H1 (cell line): ENCODE measurements around the gene DYNC1H1. TPM values are rescaled to one million over a fixed set of nuclear protein-coding genes. Genes with fewer than 3 reads are reported as not detected.

ENCODE experiments used
- CTCF ChIA-PET: fragments of 300-600 bp; sonication (Branson Sonifier 250); formaldehyde crosslinking; loops from one replicate; lab custom pipeline; 2021; ENCODE audit not compliant: partially characterized antibody; lab: Charles Lee
- POLR2A ChIA-PET: fragments of 300-600 bp; sonication (Branson Sonifier 250); formaldehyde crosslinking; loops from one replicate; lab custom pipeline; 2021; ENCODE audit warnings: inconsistent platforms; ENCODE audit not compliant: partially characterized antibody; lab: Charles Lee
- DNase-seq, 2 experiments: peaks; one replicate each; pipeline versions ENCODE4 v3.0.0 to v3.0.0-alpha.2; 2010 to 2022; ENCODE audit warnings: low spot score in 2 of 2, low read depth in 1 of 2, mixed read lengths in 1 of 2
- FAIRE-seq: peaks from 2 replicates; lab custom pipeline; 2011; peaks lifted over from hg19 to GRCh38; lab: Jason Lieb, UNC
- H2AFZ ChIP-seq: 2 replicates; pipeline ENCODE4 v1.8.1; 2012; ENCODE audit warnings: low read length, inconsistent platforms
- H2AK5ac ChIP-seq: 2 replicates; pipeline ENCODE4 v1.6.1; 2013; ENCODE audit warnings: low read depth, low read length
- H2BK120ac ChIP-seq: replicated peaks from 2 replicates; pipeline ENCODE3; 2013; ENCODE audit warnings: low read depth, low read length, inconsistent platforms
- H2BK12ac ChIP-seq: 2 replicates; pipeline ENCODE4 v1.6.1; 2013; ENCODE audit warnings: low read depth, low read length
- H2BK15ac ChIP-seq: 2 replicates; pipeline ENCODE4 v1.6.1; 2013; ENCODE audit warnings: low read length
- H2BK20ac ChIP-seq: 2 replicates; pipeline ENCODE4 v1.6.1; 2013; ENCODE audit warnings: low read length
- H2BK5ac ChIP-seq: 2 replicates; pipeline ENCODE4 v1.6.1; 2013; ENCODE audit warnings: low read depth, low read length
- H3K14ac ChIP-seq: 2 replicates; pipeline ENCODE4 v1.6.1; 2013; ENCODE audit warnings: inconsistent platforms; ENCODE audit not compliant: insufficient read length
- H3K18ac ChIP-seq: 2 replicates; pipeline ENCODE4 v1.6.1; 2013; ENCODE audit warnings: low read length; ENCODE audit errors: extremely low read depth
- H3K23ac ChIP-seq: 2 replicates; pipeline ENCODE4 v1.6.1; 2013; ENCODE audit warnings: inconsistent platforms; ENCODE audit not compliant: insufficient read length
- H3K23me2 ChIP-seq: 2 replicates; pipeline ENCODE4 v1.6.1; 2013; ENCODE audit warnings: low read depth, low read length
- H3K27ac ChIP-seq: 2 replicates; pipeline ENCODE4 v1.6.1; 2011; ENCODE audit warnings: low read depth, low read length, inconsistent platforms
- H3K27me3 ChIP-seq, 4 experiments: replicated peaks in 1 of 4; 1 replicate in 1 of 4; 2 replicates in 3 of 4; pipeline versions ENCODE4 v1.6.1 to v1.8.1; 2011 to 2013; ENCODE audit warnings: low read length in 3 of 4, mild to moderate bottlenecking in 3 of 4, inconsistent platforms in 2 of 4, mixed read lengths in 2 of 4, moderate library complexity in 1 of 4; ENCODE audit not compliant: control insufficient read depth in 3 of 4, insufficient read depth in 3 of 4; ENCODE audit errors: extremely low read depth in 1 of 4
- H3K36me3 ChIP-seq, 4 experiments: 2 replicates each; pipeline versions ENCODE4 v1.6.1 to v1.8.1; 2011 to 2013; ENCODE audit warnings: mild to moderate bottlenecking in 4 of 4, low read length in 3 of 4, moderate library complexity in 2 of 4, control low read depth in 1 of 4, inconsistent platforms in 1 of 4; ENCODE audit not compliant: insufficient read depth in 4 of 4, control insufficient read depth in 2 of 4
- H3K4ac ChIP-seq: replicated peaks from 2 replicates; pipeline ENCODE3; 2013; ENCODE audit warnings: low read length, low read depth, mixed read lengths, inconsistent platforms; ENCODE audit not compliant: insufficient read length
- H3K4me1 ChIP-seq, 4 experiments: replicated peaks in 1 of 4; 1 replicate in 1 of 4; 2 replicates in 3 of 4; pipeline versions ENCODE4 v1.6.1 to v1.8.1; 2011 to 2013; ENCODE audit warnings: low read length in 3 of 4, inconsistent platforms in 2 of 4, mixed read lengths in 1 of 4; ENCODE audit not compliant: insufficient read depth in 4 of 4, control insufficient read depth in 3 of 4
- H3K4me2 ChIP-seq, 2 experiments: 2 replicates each; pipeline versions ENCODE4 v1.6.1 to v1.8.1; 2011 to 2013; ENCODE audit warnings: low read depth in 2 of 2, low read length in 2 of 2, control low read depth in 1 of 2, inconsistent platforms in 1 of 2, mild to moderate bottlenecking in 1 of 2; ENCODE audit not compliant: insufficient read depth in 1 of 2
- H3K4me3 ChIP-seq, 4 experiments: fragments of 200-600, 300-600 bp in 1 of 4; sonication (generic), shearing (Covaris generic), sonication (Bioruptor Twin) in 1 of 4; 2 replicates each; pipeline versions ENCODE4 v1.5.1 to v1.8.1; 2011 to 2016; ENCODE audit warnings: low read length in 4 of 4, low read depth in 3 of 4, control low read depth in 2 of 4, inconsistent platforms in 2 of 4, mild to moderate bottlenecking in 2 of 4, mixed read lengths in 1 of 4, moderate library complexity in 1 of 4; ENCODE audit not compliant: insufficient read depth in 2 of 4; ENCODE audit errors: extremely low read depth in 1 of 4
- H3K56ac ChIP-seq: replicated peaks from 2 replicates; pipeline ENCODE3; 2013; ENCODE audit warnings: low read depth, mild to moderate bottlenecking, mixed read lengths, low read length, inconsistent platforms; ENCODE audit not compliant: insufficient read length
- H3K79me1 ChIP-seq: 2 replicates; pipeline ENCODE4 v1.6.1; 2013; ENCODE audit warnings: low read depth, low read length, control low read depth
- H3K79me2 ChIP-seq, 2 experiments: 2 replicates each; pipeline versions ENCODE4 v1.6.1 to v1.8.1; 2012 to 2013; ENCODE audit warnings: low read length in 2 of 2, mild to moderate bottlenecking in 2 of 2, inconsistent platforms in 1 of 2; ENCODE audit not compliant: insufficient read depth in 2 of 2, control insufficient read depth in 1 of 2
- H3K9ac ChIP-seq, 4 experiments: replicated peaks in 1 of 4; 1 replicate in 1 of 4; 2 replicates in 3 of 4; pipeline versions ENCODE4 v1.6.1 to v1.8.1; 2011 to 2013; ENCODE audit warnings: low read depth in 3 of 4, low read length in 3 of 4, control low read depth in 2 of 4, mild to moderate bottlenecking in 2 of 4, moderate library complexity in 2 of 4, inconsistent platforms in 1 of 4; ENCODE audit errors: extremely low read depth in 1 of 4
- H3K9me3 ChIP-seq, 2 experiments: 2 replicates each; pipeline versions ENCODE4 v1.6.1 to v1.8.1; 2012 to 2013; ENCODE audit warnings: mild to moderate bottlenecking in 2 of 2, moderate library complexity in 2 of 2, control low read depth in 1 of 2, inconsistent platforms in 1 of 2, low read depth in 1 of 2, low read length in 1 of 2, mixed read lengths in 1 of 2; ENCODE audit not compliant: insufficient read depth in 2 of 2
- H4K20me1 ChIP-seq, 2 experiments: replicated peaks in 1 of 2; 2 replicates each; pipeline versions ENCODE3 to v1.8.1; 2011 to 2013; ENCODE audit warnings: inconsistent platforms in 2 of 2, low read length in 2 of 2, mild to moderate bottlenecking in 1 of 2; ENCODE audit not compliant: insufficient read depth in 2 of 2, control insufficient read depth in 1 of 2
- H4K5ac ChIP-seq: 2 replicates; pipeline ENCODE4 v1.6.1; 2013; ENCODE audit warnings: low read length, low read depth, mixed read lengths, inconsistent platforms; ENCODE audit not compliant: insufficient read length
- H4K8ac ChIP-seq: 2 replicates; pipeline ENCODE4 v1.8.0; 2013; ENCODE audit warnings: mild to moderate bottlenecking, moderate library complexity, low read length, inconsistent platforms; ENCODE audit not compliant: insufficient read depth; ENCODE audit errors: extremely low read depth
- H4K91ac ChIP-seq: replicated peaks from 2 replicates; pipeline ENCODE3; 2013; ENCODE audit warnings: low read length, mixed read lengths, inconsistent platforms; ENCODE audit not compliant: insufficient read length
- BACH1 ChIP-seq: IDR thresholded peaks from 2 replicates; pipeline ENCODE4 v1.6.1; 2012; ENCODE audit warnings: low read length, improper control_type of control experiment
- CBX5 ChIP-seq: fragments of 300-800, 300-1000 bp; sonication (generic); IDR thresholded peaks from 2 replicates; pipeline ENCODE4 v1.7.1; 2016; ENCODE audit warnings: antibody characterized with exemption, low read length, low read depth
- CHD2 ChIP-seq: IDR thresholded peaks from 2 replicates; pipeline ENCODE4 v1.6.1; 2012; ENCODE audit warnings: low read length, improper control_type of control experiment
- GTF2F1 ChIP-seq: IDR thresholded peaks from 2 replicates; pipeline ENCODE4 v1.6.1; 2012; ENCODE audit warnings: low read depth, low read length, improper control_type of control experiment, borderline replicate concordance
- KDM4A ChIP-seq: IDR thresholded peaks from one replicate; pipeline ENCODE4 v1.7.1; 2012; ENCODE audit warnings: low read depth, mild to moderate bottlenecking, moderate library complexity, low read length, inconsistent platforms; ENCODE audit not compliant: severe bottlenecking
- SUZ12 ChIP-seq: fragments of 200-600 bp; sonication (generic); IDR thresholded peaks from 2 replicates; pipeline ENCODE4 v1.6.1; 2012; ENCODE audit warnings: mild to moderate bottlenecking, inconsistent platforms, low read length, moderate library complexity, mixed read lengths
- TAF1 ChIP-seq: IDR thresholded peaks from 2 replicates; pipeline ENCODE4 v1.6.1; 2011; ENCODE audit warnings: mild to moderate bottlenecking, low read depth, low read length
- YY1 ChIP-seq: IDR thresholded peaks from 2 replicates; pipeline ENCODE4 v1.6.1; 2011; ENCODE audit warnings: low read depth, mild to moderate bottlenecking, low read length
- ZNF274 ChIP-seq: IDR thresholded peaks from 2 replicates; pipeline ENCODE4 v1.7.0; 2012; ENCODE audit warnings: low read length, borderline replicate concordance; ENCODE audit errors: extremely low read depth
- whole genome bisulfite sequencing, 2 experiments: shearing (Covaris generic) in 1 of 2; methylation state at CpG; one replicate each; pipeline versions ENCODE4 v1.1.6 to v1.1.7; 2013 to 2015; ENCODE audit warnings: low lambda C conversion rate in 2 of 2, mixed read lengths in 2 of 2, inconsistent platforms in 1 of 2, low coverage in 1 of 2, missing lambda C conversion rate in 1 of 2; ENCODE audit not compliant: insufficient replicate concordance in 2 of 2, insufficient coverage in 1 of 2, insufficient read length in 1 of 2; ENCODE audit errors: extremely low coverage in 1 of 2, missing lambda C conversion rate in 1 of 2; 5-methylcytosine and 5-hydroxymethylcytosine counted together
- polyA plus RNA-seq, 7 experiments: library from polyadenylated mRNA; depleted of rRNA in 3 of 7; stranded (reverse) in 5 of 7; unstranded in 2 of 7; fragments of >200 nt in 5 of 7; fragments of 200-250 nt in 2 of 7; gene quantifications; 1 replicate in 5 of 7; 2 replicates in 1 of 7; 4 replicates in 1 of 7; pipeline versions ENCODE4 v1.2.1 to v1.2.3, GENCODE V29; 2011 to 2013; ENCODE audit warnings: missing spikeins in 2 of 7, mixed read lengths in 2 of 7
- total RNA-seq: library from RNA; stranded (reverse); fragmentation: NEBNext Ultra II Directional; extraction: Animal tissue kit (Norgen Biotek cat#: 25700); gene quantifications from 2 replicates; pipeline ENCODE4 v1.2.1, GENCODE V29; 2021

DYNC1H1 gene
- total and polyA plus RNA-seq, 2 of the 8 experiments (the other 6 are each of a cell fraction or from before 2014, with no cell fraction given) = 238 to 387 TPM

DNA sequence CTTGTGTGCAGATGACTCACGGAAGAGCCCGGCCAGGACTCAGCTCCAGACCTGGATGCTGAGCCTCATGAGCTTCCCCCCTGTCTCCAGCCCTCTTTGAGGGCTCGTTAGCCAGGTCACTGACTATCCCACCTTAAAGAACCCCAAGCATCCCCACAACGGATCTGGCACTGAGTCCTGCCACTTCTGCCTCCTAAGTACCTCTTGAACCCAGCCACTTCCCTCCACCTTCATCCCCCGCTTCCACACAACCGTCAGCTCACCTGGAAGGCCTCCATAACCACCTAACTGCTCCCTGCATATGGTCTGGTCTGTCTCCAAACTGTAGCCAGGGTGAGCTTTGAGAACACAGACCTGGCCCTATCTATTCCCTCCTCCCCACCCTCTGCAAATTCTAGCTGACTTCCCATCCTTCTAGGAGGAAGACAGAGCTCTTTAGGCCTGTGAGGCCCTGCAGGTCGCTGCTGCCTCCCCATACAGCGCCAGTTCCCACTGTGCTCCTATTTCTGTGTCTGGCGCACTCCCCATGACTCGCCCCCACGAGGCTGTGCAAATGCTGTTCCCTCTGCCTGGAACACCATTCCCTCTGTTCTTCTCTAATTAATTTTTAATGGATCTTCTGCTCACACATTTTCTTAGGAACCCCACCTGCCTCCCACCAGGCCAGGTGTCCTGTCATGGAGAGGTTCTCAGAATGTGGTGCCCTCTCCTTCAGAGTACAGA, 125.4 kb downstream of the DYNC1H1 start:
- TF ChIP-seq CBX5 (no peak), BACH1 (no peak), SUZ12 (no peak), CHD2 (no peak), KDM4A (no peak), YY1 (no peak), GTF2F1 (no peak), ZNF274 (no peak), TAF1 (no peak)
- no peak overlapping the region for H2BK20ac ChIP-seq
- 0 out of 2 replicates have a peak overlapping the region, but pooled peaks have one; percentile 9 for H2BK5ac ChIP-seq
- no peak overlapping the region for H3K9ac ChIP-seq
- H2BK120ac ChIP-seq = no peak overlapping the region
- peaks cover 4 to 16% (median 12%) of the 10 kb centered on the region in 4 experiments for H3K4me1 ChIP-seq
- H2BK12ac ChIP-seq = peak overlapping the region; percentile 50; the same call in 1 of the 2 replicates
- H2BK15ac ChIP-seq = peak overlapping the region; percentile 72; the same call in 1 of the 2 replicates
- no peak overlapping the region for H3K4ac ChIP-seq
- no peak overlapping the region for H2AFZ ChIP-seq
- ChIA-PET POLR2A (interaction anchor here (0.7 to 4.5 kb wide), 7 partner anchors 7 to 40 kb away, joined by 3 to 39 read pairs (median 6); no protein-coding TSS in a partner anchor), CTCF (interaction anchor here (0.7 to 3.2 kb wide), 9 partner anchors 8 to 73 kb away, joined by 3 to 26 read pairs (median 4); no protein-coding TSS in a partner anchor)
- DNase-seq (no peak), FAIRE-seq (no peak)
- no peak overlapping the region; the same call in 1 of the 2 replicates for H4K8ac ChIP-seq
- H3K14ac ChIP-seq = no peak overlapping the region
- no peaks in the 10 kb centered on the region; the same call in 1 of the 2 replicates for H3K23me2 ChIP-seq
- H3K23ac ChIP-seq = no peak overlapping the region
- H3K36me3 ChIP-seq = peaks cover 5 to 14% (median 9%) of the 10 kb centered on the region in 4 experiments
- no peaks in the 10 kb centered on the region for H3K27me3 ChIP-seq
- WGBS, 2 experiments = 93% methylated on average over 11 of the region's 11 CpGs; no CpG with 5 or more reads in 1 of the 2 experiments
- H2AK5ac ChIP-seq = peak overlapping the region; percentile 60; the same call in 1 of the 2 replicates
- H3K18ac ChIP-seq = no peak overlapping the region; the same call in 1 of the 2 replicates
- no peaks in the 10 kb centered on the region for H3K9me3 ChIP-seq
- peaks cover 4 to 6% of the 10 kb centered on the region in 2 experiments for H4K20me1 ChIP-seq
- H3K56ac ChIP-seq = no peak overlapping the region
- peak overlapping the region; percentile 19 for H4K91ac ChIP-seq
- H4K5ac ChIP-seq = no peak overlapping the region
- H3K79me2 ChIP-seq = peaks cover 5 to 21% of the 10 kb centered on the region in 2 experiments
- H3K4me2 ChIP-seq = no peak overlapping the region; a peak in 1 of 4 replicates
- no peak overlapping the region for H3K4me3 ChIP-seq
- no peak overlapping the region for H3K27ac ChIP-seq
- no peaks in the 10 kb centered on the region; the same call in 1 of the 2 replicates for H3K79me1 ChIP-seq
